Measurements from ENCODE around the gene DISC1. TPM values are rescaled to one million over a fixed set of nuclear protein-coding genes. Genes with fewer than 3 reads are reported as not detected.

DISC1 gene
- total RNA-seq, 1 donor from 2014 or later: 16.0 TPM

- intact Hi-C loops (cut with DNase I): no loop called here
- Histone ChIP-seq H3K4me1 (no peaks in the 10 kb centered on the region), H3K27me3 (no peaks in the 10 kb centered on the region)
These were observed 62.4 kb downstream of the DISC1 start for GRCh38 chr1:231688989-231689388.

GRCh38 chr1:231690059-231690458 is 63.5 kb downstream of the DISC1 start:
- Histone ChIP-seq H3K27me3 (no peaks in the 10 kb centered on the region), H3K27ac (no peak overlapping the region), H3K9me3 (peaks cover 0 to 3% of the 10 kb centered on the region in 2 donors), H3K36me3 (no peaks in the 10 kb centered on the region), H3K4me3 (no peak overlapping the region), H3K4me1 (no peaks in the 10 kb centered on the region)
- TF ChIP-seq CTCF (IDR thresholded peaks at IDR 0.05): no peak
- no peak for DNase-seq (ENCODE audit: low spot score in 2 of 2)
- intact Hi-C loops (cut with DNase I): no loop called here

More at GRCh38 chr1:231688989-231689388, 62.4 kb downstream of the DISC1 start:
- Histone ChIP-seq H3K27ac (no peak overlapping the region), H3K4me3 (no peak overlapping the region), H3K9me3 (peaks cover 0 to 3% of the 10 kb centered on the region in 2 donors), H3K36me3 (no peaks in the 10 kb centered on the region)
- DNase-seq (ENCODE audit: low spot score in 2 of 2): no peak
- no peak for TF ChIP-seq CTCF (IDR thresholded peaks at IDR 0.05)

- DNase-seq (ENCODE audit: low spot score in 2 of 2): no peak
- peak; percentile 14 to 68 (median 56) for TF ChIP-seq CTCF (IDR thresholded peaks at IDR 0.05)
These were observed 65.1 kb downstream of the DISC1 start for GRCh38 chr1:231691618-231692259.

GRCh38 chr1:231693361-231694074 is 66.9 kb downstream of the DISC1 start:
- intact Hi-C loops (cut with DNase I): no loop called here
- Histone ChIP-seq H3K4me3 (no peak overlapping the region), H3K27ac (no peak overlapping the region), H3K4me1 (no peaks in the 10 kb centered on the region), H3K9me3 (no peaks in the 10 kb centered on the region), H3K36me3 (no peaks in the 10 kb centered on the region), H3K27me3 (no peaks in the 10 kb centered on the region)
- DNase-seq (ENCODE audit: low spot score in 2 of 2): no peak
- no peak for TF ChIP-seq CTCF (IDR thresholded peaks at IDR 0.05)

More at GRCh38 chr1:231691618-231692259, 65.1 kb downstream of the DISC1 start:
- H3K27me3 ChIP-seq: no peaks in the 10 kb centered on the region
- intact Hi-C loops (cut with DNase I): no loop called here
- no peaks in the 10 kb centered on the region for H3K9me3 ChIP-seq
- no peaks in the 10 kb centered on the region for H3K4me1 ChIP-seq
- H3K36me3 ChIP-seq: no peaks in the 10 kb centered on the region
- no peak overlapping the region for H3K27ac ChIP-seq
- H3K4me3 ChIP-seq: no peak overlapping the region

- DNase-seq (ENCODE audit: low spot score in 2 of 2): no peak
- Histone ChIP-seq H3K36me3 (no peaks in the 10 kb centered on the region), H3K27ac (no peak overlapping the region), H3K4me1 (no peaks in the 10 kb centered on the region), H3K27me3 (no peaks in the 10 kb centered on the region), H3K9me3 (no peaks in the 10 kb centered on the region), H3K4me3 (no peak overlapping the region)
- no peak for TF ChIP-seq CTCF (IDR thresholded peaks at IDR 0.05)
- intact Hi-C loops (cut with DNase I): no loop called here
These were observed 67.5 kb downstream of the DISC1 start for GRCh38 chr1:231694075-231694431.
